CD8-positive, alpha-beta memory T cell (primary cell): ENCODE data around the gene TAGLN3. TPM values are rescaled to one million over a fixed set of nuclear protein-coding genes. Genes with fewer than 3 reads are reported as not detected.
"Not testable (repeated sequence)": the region's sequence is repeated elsewhere in the genome, so short reads cannot be mapped to it uniquely, and the experiment has no call there.

Experiments
- CTCF ChIA-PET: fragments of 350-600 bp; sonication (Branson Sonifier 250); formaldehyde crosslinking; loops from one replicate; lab custom pipeline; 2021; ENCODE audit warnings: antibody characterized with exemption; lab: Charles Lee
- POLR2A ChIA-PET: fragments of 350-600 bp; sonication (Branson Sonifier 250); formaldehyde crosslinking; loops from one replicate; lab custom pipeline; 2021; ENCODE audit warnings: antibody characterized with exemption; lab: Charles Lee
- DNase-seq, 5 donors: peaks; one replicate each; pipeline versions ENCODE4 v3.0.0 to v3.0.0-alpha.2; 2020 to 2022; ENCODE audit warnings: mixed read lengths in 1 of 5
- H3K27ac ChIP-seq: one replicate; pipeline ENCODE4 v1.7.0; 2013; ENCODE audit warnings: low read depth, mild to moderate bottlenecking, low read length, moderate library complexity
- H3K27me3 ChIP-seq: 2 replicates; pipeline ENCODE4 v1.7.0; 2013; ENCODE audit warnings: low read length, mild to moderate bottlenecking; ENCODE audit not compliant: insufficient read depth, poor library complexity, severe bottlenecking
- H3K36me3 ChIP-seq: 2 replicates; pipeline ENCODE4 v1.7.0; 2013; ENCODE audit warnings: mild to moderate bottlenecking, low read length, moderate library complexity; ENCODE audit not compliant: insufficient read depth
- H3K4me1 ChIP-seq: 2 replicates; pipeline ENCODE4 v1.7.0; 2013; ENCODE audit warnings: mild to moderate bottlenecking, low read length, moderate library complexity; ENCODE audit not compliant: insufficient read depth
- H3K4me3 ChIP-seq: 2 replicates; pipeline ENCODE4 v1.7.0; 2013; ENCODE audit warnings: mild to moderate bottlenecking, low read length
- H3K9me3 ChIP-seq: 2 replicates; pipeline ENCODE4 v1.7.0; 2013; ENCODE audit warnings: mild to moderate bottlenecking, low read length
- H3K27ac Mint-ChIP-seq, 8 donors: one replicate each; pipeline ENCODE4 v1.8.0; 2020 to 2021; ENCODE audit warnings: mixed read lengths in 8 of 8, mild to moderate bottlenecking in 6 of 8, inconsistent platforms in 3 of 8, moderate library complexity in 3 of 8
- H3K27me3 Mint-ChIP-seq, 2 donors: one replicate each; pipeline ENCODE4 v1.8.0; 2020 to 2021; ENCODE audit warnings: mixed read lengths in 2 of 2, mild to moderate bottlenecking in 1 of 2, moderate library complexity in 1 of 2
- H3K36me3 Mint-ChIP-seq, 3 donors: one replicate each; pipeline ENCODE4 v1.8.0; 2020 to 2021; ENCODE audit warnings: mixed read lengths in 3 of 3, inconsistent platforms in 1 of 3, mild to moderate bottlenecking in 1 of 3
- H3K4me1 Mint-ChIP-seq, 3 donors: one replicate each; pipeline ENCODE4 v1.8.0; 2020 to 2021; ENCODE audit warnings: mixed read lengths in 3 of 3, inconsistent platforms in 1 of 3, mild to moderate bottlenecking in 1 of 3
- H3K4me3 Mint-ChIP-seq, 7 donors: one replicate each; pipeline ENCODE4 v1.8.0; 2020 to 2021; ENCODE audit warnings: mixed read lengths in 7 of 7, mild to moderate bottlenecking in 6 of 7, moderate library complexity in 4 of 7, inconsistent platforms in 2 of 7
- H3K9me3 Mint-ChIP-seq, 5 donors: one replicate each; pipeline ENCODE4 v1.8.0; 2020 to 2022; ENCODE audit warnings: mixed read lengths in 5 of 5, mild to moderate bottlenecking in 3 of 5, moderate library complexity in 2 of 5, inconsistent platforms in 1 of 5
- polyA plus RNA-seq: library from polyadenylated mRNA; unstranded; fragments of 300-500 nt; fragmentation: Illumina TruSeq; gene quantifications from one replicate; pipeline ENCODE4 v1.2.3, GENCODE V29; 2021
- total RNA-seq, 2 experiments: library from RNA; stranded (reverse); gene quantifications; one replicate each; pipeline ENCODE4 v1.2.3, GENCODE V29; 2021

The TAGLN3 gene
- total and polyA plus RNA-seq, 3 experiments from 2014 or later = not detected

DNA sequence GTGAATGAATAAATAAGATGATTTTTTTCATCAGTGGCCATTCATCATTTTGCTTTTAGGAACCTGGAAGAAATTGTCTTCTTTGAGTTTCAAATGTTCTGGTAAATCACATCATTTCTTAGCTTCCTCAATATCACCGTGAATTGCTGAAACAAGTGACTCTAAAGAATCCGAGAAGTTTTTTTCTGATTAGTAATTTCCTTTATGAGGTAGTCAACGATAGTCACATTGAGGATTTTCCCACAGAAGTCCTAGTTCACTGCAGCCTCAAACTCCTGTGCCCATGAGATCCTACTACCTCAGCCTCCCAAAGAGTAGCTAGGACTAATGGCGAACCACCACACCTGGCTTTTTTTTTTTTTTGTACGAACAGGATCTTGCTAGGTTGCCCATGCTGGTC is 32.2 kb downstream of the TAGLN3 start:
- H3K4me3 ChIP-seq = no peak overlapping the region
- no peak overlapping the region for H3K27ac Mint-ChIP-seq
- ChIA-PET POLR2A (no interaction called here), CTCF (interaction anchor here (1.1 kb wide), 1 partner anchor 12 kb away, joined by 3 read pairs; no protein-coding TSS in a partner anchor)
- no peaks in the 10 kb centered on the region for H3K36me3 Mint-ChIP-seq
- H3K4me3 Mint-ChIP-seq = no peak overlapping the region
- no peaks in the 10 kb centered on the region for H3K27me3 ChIP-seq
- no peaks in the 10 kb centered on the region for H3K9me3 ChIP-seq
- no peak for DNase-seq
- no peak overlapping the region for H3K27ac ChIP-seq
- H3K36me3 ChIP-seq = no peaks in the 10 kb centered on the region
- no peaks in the 10 kb centered on the region for H3K4me1 ChIP-seq
- no peaks in the 10 kb centered on the region for H3K9me3 Mint-ChIP-seq
- H3K27me3 Mint-ChIP-seq = peaks cover 0 to 3% of the 10 kb centered on the region in 2 donors
- no peaks in the 10 kb centered on the region for H3K4me1 Mint-ChIP-seq

DNA sequence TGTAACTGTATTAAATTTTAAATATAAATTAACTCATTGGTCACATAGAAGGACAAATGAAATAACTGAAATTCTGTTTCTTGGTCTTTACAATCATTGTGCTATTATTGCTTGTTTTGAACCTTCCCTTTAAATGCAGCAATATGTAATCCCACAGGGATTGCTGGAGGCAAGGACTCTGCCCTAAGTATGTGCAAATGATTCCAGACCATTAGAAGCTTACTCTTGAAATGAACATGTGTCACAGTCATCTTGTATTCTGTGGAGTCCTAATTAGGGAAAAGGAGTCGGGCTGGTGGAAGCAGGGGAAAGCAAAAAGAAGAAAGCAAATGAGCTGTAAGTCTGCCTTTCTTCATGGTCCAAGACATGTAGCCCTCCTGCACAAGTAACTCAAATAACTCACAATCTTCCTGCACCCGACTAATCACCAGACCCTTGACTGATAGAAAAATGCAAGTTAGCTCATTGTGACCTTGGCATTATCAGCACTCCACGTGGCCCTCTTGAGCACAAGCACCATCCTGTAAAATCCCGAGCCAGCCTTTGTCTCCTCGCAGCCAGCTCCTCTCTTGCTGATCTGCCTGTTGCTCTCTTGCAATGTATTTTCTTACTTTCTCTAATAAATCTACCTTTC is 33.5 kb downstream of the TAGLN3 start:
- H3K4me3 ChIP-seq = no peak overlapping the region
- no peaks in the 10 kb centered on the region for H3K27me3 ChIP-seq
- Mint-ChIP-seq H3K4me1 (no peaks in the 10 kb centered on the region), H3K4me3 (no peak overlapping the region), H3K27me3 (peaks cover 1 to 3% of the 10 kb centered on the region in 2 donors), H3K9me3 (no peaks in the 10 kb centered on the region), H3K36me3 (no peaks in the 10 kb centered on the region), H3K27ac (no peak overlapping the region)
- no peaks in the 10 kb centered on the region for H3K36me3 ChIP-seq
- H3K4me1 ChIP-seq = no peaks in the 10 kb centered on the region
- H3K9me3 ChIP-seq = no peaks in the 10 kb centered on the region
- ChIA-PET POLR2A (no interaction called here), CTCF (no interaction called here)
- H3K27ac ChIP-seq = no peak overlapping the region
- DNase-seq = no peak

DNA sequence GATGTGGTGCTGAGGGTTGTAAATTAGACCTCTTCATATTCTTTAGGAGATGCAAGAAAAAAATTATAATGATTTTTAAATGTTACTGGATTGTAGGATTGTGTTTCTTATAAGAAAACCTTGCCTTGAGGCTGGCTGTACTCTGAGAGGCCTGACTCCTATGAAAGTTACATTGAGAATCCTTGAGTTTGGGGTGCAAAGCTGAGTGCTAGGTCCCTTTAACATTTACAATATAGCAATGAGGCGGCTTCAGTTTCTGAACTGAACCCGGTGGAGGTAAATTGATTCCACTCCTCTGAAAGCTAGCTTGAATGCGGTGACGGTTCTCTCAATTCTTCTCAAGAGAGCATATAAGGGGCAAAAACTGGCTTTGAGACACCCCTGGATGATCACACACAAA is 35.7 kb downstream of the TAGLN3 start, which contains the start of gene TMPRSS7:
Gene TMPRSS7 (plus strand): TSS at position 301 of the 400 bp plus-strand sequence. CDS start 110 bp downstream, outside the sequence.
- no peaks in the 10 kb centered on the region for H3K27me3 ChIP-seq
- ChIA-PET POLR2A (no interaction called here), CTCF (no interaction called here)
- peak within 1 kb of the TSS in 1 of 8 donors; percentile 11 for H3K27ac Mint-ChIP-seq
- H3K4me1 ChIP-seq = no peaks in the 10 kb centered on the region
- H3K36me3 ChIP-seq = no peaks in the 10 kb centered on the region
- H3K36me3 Mint-ChIP-seq = peaks cover 0 to 3% (median 0%) of the 10 kb centered on the region in 3 donors
- H3K4me1 Mint-ChIP-seq = no peaks in the 10 kb centered on the region
- H3K9me3 Mint-ChIP-seq = peaks cover 0 to 3% (median 0%) of the 10 kb centered on the region in 5 donors
- H3K4me3 ChIP-seq = no peak within 1 kb of the TSS
- no peak for DNase-seq
- no peak within 1 kb of the TSS for H3K4me3 Mint-ChIP-seq
- peaks cover 3 to 5% of the 10 kb centered on the region in 2 donors for H3K27me3 Mint-ChIP-seq
- no peaks in the 10 kb centered on the region for H3K9me3 ChIP-seq
- no peak within 1 kb of the TSS for H3K27ac ChIP-seq

DNA sequence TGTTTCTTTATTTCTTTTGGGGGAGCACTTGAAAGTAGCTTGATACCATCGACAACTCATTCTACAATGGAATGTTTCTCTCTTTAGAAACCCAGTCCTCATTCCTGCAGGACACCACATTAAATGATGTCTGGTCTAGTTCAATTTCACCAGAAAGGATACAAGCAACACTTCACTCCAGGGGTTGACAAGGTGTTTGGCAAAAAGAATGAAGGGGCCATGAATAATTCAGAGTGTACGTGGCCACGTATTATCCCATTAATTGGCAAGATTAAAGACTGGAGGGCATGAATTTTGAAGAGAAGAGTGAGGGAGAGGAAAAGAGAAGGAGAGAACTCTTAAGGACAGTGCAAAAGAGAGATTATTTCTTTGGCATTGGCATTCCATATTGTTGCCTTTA is 36.5 kb downstream of the TAGLN3 start:
- Mint-ChIP-seq H3K4me3 (no peak overlapping the region), H3K9me3 (peaks cover 0 to 3% (median 0%) of the 10 kb centered on the region in 5 donors), H3K36me3 (peaks cover 0 to 3% (median 0%) of the 10 kb centered on the region in 3 donors), H3K27ac (no peak overlapping the region), H3K27me3 (peaks cover 5 to 6% of the 10 kb centered on the region in 2 donors), H3K4me1 (no peaks in the 10 kb centered on the region)
- H3K36me3 ChIP-seq = no peaks in the 10 kb centered on the region
- no peak overlapping the region for H3K27ac ChIP-seq
- ChIA-PET CTCF (no interaction called here), POLR2A (no interaction called here)
- H3K27me3 ChIP-seq = no peaks in the 10 kb centered on the region
- DNase-seq = no peak
- no peaks in the 10 kb centered on the region for H3K4me1 ChIP-seq
- no peak overlapping the region for H3K4me3 ChIP-seq
- H3K9me3 ChIP-seq = no peaks in the 10 kb centered on the region

DNA sequence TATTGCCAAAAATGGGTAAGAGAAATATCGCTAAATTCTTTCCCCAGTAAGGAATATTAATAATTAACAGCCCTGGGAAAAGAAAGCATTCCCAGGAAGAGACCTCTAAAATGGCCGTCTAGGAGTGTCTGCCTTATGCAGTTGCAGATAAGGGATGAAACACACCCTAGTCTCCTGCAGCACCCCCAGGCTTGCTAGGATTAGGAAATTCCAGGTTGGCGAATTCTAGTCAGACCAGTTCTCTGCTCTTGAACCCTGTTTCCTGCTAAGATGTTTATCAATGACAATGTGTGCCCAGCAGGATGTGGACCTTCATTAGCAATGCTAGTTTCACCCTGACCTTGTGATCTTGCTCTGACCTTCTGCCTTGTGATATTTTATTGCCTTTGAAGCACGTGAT is 38.5 kb downstream of the TAGLN3 start:
- POLR2A ChIA-PET, H3K27me3 Mint-ChIP-seq, H3K4me3 Mint-ChIP-seq, H3K9me3 ChIP-seq, CTCF ChIA-PET, H3K4me1 ChIP-seq, DNase-seq, H3K36me3 Mint-ChIP-seq, H3K27ac ChIP-seq, H3K36me3 ChIP-seq, H3K9me3 Mint-ChIP-seq, H3K27ac Mint-ChIP-seq, H3K4me1 Mint-ChIP-seq, H3K27me3 ChIP-seq, H3K4me3 ChIP-seq: not testable (repeated sequence)

DNA sequence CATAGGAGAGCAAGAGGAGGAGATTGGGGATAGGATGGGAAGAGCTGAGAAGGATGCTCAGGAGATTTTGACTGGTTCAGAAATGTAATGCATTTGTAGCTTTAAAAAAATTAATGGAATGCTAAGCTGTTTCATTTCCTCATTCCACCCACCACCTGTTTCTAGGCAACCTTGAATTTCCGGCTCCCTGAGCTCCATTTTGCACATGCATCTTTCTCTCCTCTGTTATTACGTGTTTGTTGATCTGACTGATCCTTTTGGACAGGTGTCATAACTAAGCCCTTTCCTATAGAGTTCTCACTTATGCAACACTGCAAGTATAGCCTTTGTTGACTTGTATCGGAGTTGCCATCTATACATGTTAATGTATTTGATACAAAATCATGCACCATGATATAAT is 40.1 kb downstream of the TAGLN3 start:
- ChIA-PET CTCF (interaction anchor here (1.0 to 1.2 kb wide), 2 partner anchors 26 to 49 kb away, joined by 3 to 5 read pairs; no protein-coding TSS in a partner anchor), POLR2A (no interaction called here)
- Mint-ChIP-seq H3K36me3 (peaks cover 0 to 3% (median 0%) of the 10 kb centered on the region in 3 donors), H3K27me3 (peaks cover 3 to 5% of the 10 kb centered on the region in 2 donors), H3K9me3 (peaks cover 0 to 3% (median 0%) of the 10 kb centered on the region in 5 donors), H3K4me1 (no peaks in the 10 kb centered on the region), H3K27ac (no peak overlapping the region), H3K4me3 (no peak overlapping the region)
- H3K27ac ChIP-seq = no peak overlapping the region
- no peak for DNase-seq
- H3K36me3 ChIP-seq = no peaks in the 10 kb centered on the region
- H3K4me1 ChIP-seq = peaks cover 4% of the 10 kb centered on the region
- H3K27me3 ChIP-seq = no peaks in the 10 kb centered on the region
- H3K9me3 ChIP-seq = no peaks in the 10 kb centered on the region
- no peak overlapping the region for H3K4me3 ChIP-seq

DNA sequence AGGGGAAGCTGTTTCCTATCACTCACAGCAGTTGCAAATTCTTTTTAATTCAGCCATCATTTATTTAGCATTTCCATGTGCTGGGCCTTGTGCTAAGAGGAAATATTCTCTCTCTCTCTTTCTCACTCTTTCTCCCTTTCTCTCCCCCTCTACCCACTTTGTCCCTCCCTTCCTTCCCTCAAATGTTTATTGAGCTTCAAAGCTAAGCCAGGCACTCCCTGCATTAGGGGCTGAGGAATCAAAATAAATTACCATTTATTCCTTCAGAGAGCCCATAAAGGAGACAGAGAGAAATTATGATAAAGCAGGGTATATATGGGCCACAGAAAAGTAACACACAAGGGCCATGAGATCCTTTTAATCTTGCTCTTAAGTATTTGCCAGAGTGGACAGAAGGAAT is 42.6 kb downstream of the TAGLN3 start:
- Histone ChIP-seq H3K27ac (no peak overlapping the region), H3K4me3 (no peak overlapping the region), H3K4me1 (peaks cover 4% of the 10 kb centered on the region), H3K27me3 (no peaks in the 10 kb centered on the region), H3K36me3 (no peaks in the 10 kb centered on the region), H3K9me3 (no peaks in the 10 kb centered on the region)
- no peak overlapping the region for H3K27ac Mint-ChIP-seq
- no peak overlapping the region for H3K4me3 Mint-ChIP-seq
- peaks cover 4 to 7% of the 10 kb centered on the region in 2 donors for H3K27me3 Mint-ChIP-seq
- H3K9me3 Mint-ChIP-seq = peaks cover 0 to 3% (median 0%) of the 10 kb centered on the region in 5 donors
- no peak for DNase-seq
- ChIA-PET POLR2A (no interaction called here), CTCF (no interaction called here)
- no peaks in the 10 kb centered on the region for H3K4me1 Mint-ChIP-seq
- peaks cover 0 to 3% (median 0%) of the 10 kb centered on the region in 3 donors for H3K36me3 Mint-ChIP-seq

DNA sequence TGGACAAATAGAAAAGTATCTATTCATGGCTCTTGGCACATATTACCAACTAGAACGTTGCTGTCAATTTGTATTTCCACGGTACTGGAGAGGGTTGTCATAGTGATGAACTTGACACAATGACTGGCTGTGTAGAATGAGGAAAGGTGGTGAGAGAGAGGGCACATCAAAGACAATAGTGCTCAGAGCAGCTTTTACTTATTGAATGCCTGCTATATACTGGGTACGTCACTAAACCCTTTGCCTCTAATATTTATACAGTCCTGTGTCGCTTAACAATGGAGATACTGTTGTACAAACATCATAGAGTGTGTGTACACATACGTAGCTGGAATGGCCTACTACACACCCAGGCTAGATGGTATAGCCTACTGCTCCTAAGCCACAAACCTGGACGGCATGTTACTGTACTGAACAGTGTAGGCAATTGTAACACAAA is 44.1 kb downstream of the TAGLN3 start:
- peaks cover 4 to 7% of the 10 kb centered on the region in 2 donors for H3K27me3 Mint-ChIP-seq
- Histone ChIP-seq H3K27ac (no peak overlapping the region), H3K36me3 (no peaks in the 10 kb centered on the region), H3K27me3 (no peaks in the 10 kb centered on the region), H3K4me1 (peaks cover 4% of the 10 kb centered on the region), H3K4me3 (no peak overlapping the region), H3K9me3 (no peaks in the 10 kb centered on the region)
- POLR2A ChIA-PET = no interaction called here
- H3K27ac Mint-ChIP-seq = no peak overlapping the region
- CTCF ChIA-PET = interaction anchor here (0.7 to 2.4 kb wide), 10 partner anchors 10 to 349 kb away, joined by 3 to 16 read pairs (median 3); no protein-coding TSS in a partner anchor
- no peak overlapping the region for H3K4me3 Mint-ChIP-seq
- H3K4me1 Mint-ChIP-seq = peaks cover 0 to 3% (median 0%) of the 10 kb centered on the region in 3 donors
- H3K9me3 Mint-ChIP-seq = no peaks in the 10 kb centered on the region
- DNase-seq = no peak
- H3K36me3 Mint-ChIP-seq = no peaks in the 10 kb centered on the region
